CD4-positive, alpha-beta T cell treated with Interleukin-2 at 100 ng/mL for 4 hours (primary cell): ENCODE data around the gene SH3RF3.

Experiments
- DNase-seq: peaks from one replicate; pipeline ENCODE4 v3.0.0-alpha.2; 2020; ENCODE audit warnings: low spot score

Gene SH3RF3

GRCh38 chr2:109352898-109353689, 224.1 kb downstream of the SH3RF3 start:
- DNase-seq: no peak

GRCh38 chr2:109353806-109354745, 225.1 kb downstream of the SH3RF3 start:
- no peak for DNase-seq

- DNase-seq: no peak
Observed at GRCh38 chr2:109355192-109355843, 226.3 kb downstream of the SH3RF3 start.

- DNase-seq: no peak
Observed at GRCh38 chr2:109356324-109357035, 227.5 kb downstream of the SH3RF3 start.

- DNase-seq: no peak
Observed at GRCh38 chr2:109364217-109364616, 235.2 kb downstream of the SH3RF3 start.

GRCh38 chr2:109365131-109365530, 236.1 kb downstream of the SH3RF3 start:
- no peak for DNase-seq

- DNase-seq: no peak
Observed at GRCh38 chr2:109367683-109368082, 238.7 kb downstream of the SH3RF3 start.

GRCh38 chr2:109368798-109369197, 239.8 kb downstream of the SH3RF3 start:
- DNase-seq: no peak

- no peak for DNase-seq
Observed at GRCh38 chr2:109369671-109370191, 240.7 kb downstream of the SH3RF3 start.

- no peak for DNase-seq
Observed at GRCh38 chr2:109370399-109371035, 241.5 kb downstream of the SH3RF3 start.

- no peak for DNase-seq
Observed at GRCh38 chr2:109371481-109372170, 242.6 kb downstream of the SH3RF3 start.

GRCh38 chr2:109372171-109372568, 243.2 kb downstream of the SH3RF3 start:
- DNase-seq: no peak

- DNase-seq: no peak
Observed at GRCh38 chr2:109372614-109373013, 243.6 kb downstream of the SH3RF3 start.

- no peak for DNase-seq
Observed at GRCh38 chr2:109373791-109374547, 245.0 kb downstream of the SH3RF3 start.

- DNase-seq: no peak
Observed at GRCh38 chr2:109374548-109375130, 245.6 kb downstream of the SH3RF3 start.

GRCh38 chr2:109375131-109375561, 246.1 kb downstream of the SH3RF3 start:
- DNase-seq: no peak

GRCh38 chr2:109375656-109376055, 246.7 kb downstream of the SH3RF3 start:
- no peak for DNase-seq

- DNase-seq: no peak
Observed at GRCh38 chr2:109376115-109376514, 247.1 kb downstream of the SH3RF3 start.

GRCh38 chr2:109376796-109377495, 247.9 kb downstream of the SH3RF3 start:
- no peak for DNase-seq
